ENCODE measurements around the gene STAG1.

Gene STAG1

DNA sequence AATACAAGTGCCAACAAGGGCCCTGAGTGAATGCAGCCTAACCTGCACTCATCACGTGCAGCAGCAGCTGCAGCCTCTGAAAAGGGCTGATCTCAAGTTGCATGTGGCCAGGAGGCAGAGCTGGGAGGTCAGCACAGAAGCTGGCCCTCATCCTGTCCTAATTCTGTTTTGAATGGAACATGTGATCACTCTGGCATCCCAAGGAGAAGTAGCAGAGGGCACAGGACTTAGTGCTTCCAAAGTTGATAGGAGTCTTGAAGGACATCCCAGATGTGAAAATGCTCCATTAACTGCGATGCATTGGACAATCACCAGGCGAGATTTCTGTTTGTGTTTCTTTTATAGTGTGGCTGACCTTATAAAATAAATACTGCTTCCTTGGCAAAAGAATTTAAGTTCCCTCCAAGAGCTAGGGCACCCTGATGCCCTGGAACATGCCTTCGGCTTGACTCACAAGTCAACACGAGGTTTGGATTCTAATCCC lies 31.6 kb upstream of the STAG1 start:
- Histone ChIP-seq H3K27ac (ENCODE audit: low read depth, low read length) (no peak overlapping the region), H3K79me2 (ENCODE audit: insufficient read depth, low read length) (no peaks in the 10 kb centered on the region), H3K9ac (ENCODE audit: low read length) (no peak overlapping the region), H3K9me2 (replicated peaks; ENCODE audit: insufficient read depth, low read length) (no peaks in the 10 kb centered on the region), H3K4me2 (ENCODE audit: low read depth, low read length, poor library complexity, severe bottlenecking) (no peak overlapping the region), H4K20me1 (ENCODE audit: low read depth, low read length) (no peaks in the 10 kb centered on the region), H3K27me3 (ENCODE audit: low read length) (no peaks in the 10 kb centered on the region), H2AFZ (ENCODE audit: low read depth, low read length, severe bottlenecking) (no peak overlapping the region), H3F3A (ENCODE audit: insufficient read depth) (no peaks in the 10 kb centered on the region), H3K9me3 (ENCODE audit: insufficient read depth, low read length) (no peaks in the 10 kb centered on the region), H3K36me3 (ENCODE audit: low read length) (no peaks in the 10 kb centered on the region), H3K4me3 (ENCODE audit: insufficient read depth, low read length, poor library complexity, severe bottlenecking) (no peak overlapping the region)
- no peak for TF ChIP-seq EZH2phosphoT487 (conservative IDR thresholded peaks at IDR 0.05; ENCODE audit: low read length)
- TF ChIP-seq, protein P1, sequence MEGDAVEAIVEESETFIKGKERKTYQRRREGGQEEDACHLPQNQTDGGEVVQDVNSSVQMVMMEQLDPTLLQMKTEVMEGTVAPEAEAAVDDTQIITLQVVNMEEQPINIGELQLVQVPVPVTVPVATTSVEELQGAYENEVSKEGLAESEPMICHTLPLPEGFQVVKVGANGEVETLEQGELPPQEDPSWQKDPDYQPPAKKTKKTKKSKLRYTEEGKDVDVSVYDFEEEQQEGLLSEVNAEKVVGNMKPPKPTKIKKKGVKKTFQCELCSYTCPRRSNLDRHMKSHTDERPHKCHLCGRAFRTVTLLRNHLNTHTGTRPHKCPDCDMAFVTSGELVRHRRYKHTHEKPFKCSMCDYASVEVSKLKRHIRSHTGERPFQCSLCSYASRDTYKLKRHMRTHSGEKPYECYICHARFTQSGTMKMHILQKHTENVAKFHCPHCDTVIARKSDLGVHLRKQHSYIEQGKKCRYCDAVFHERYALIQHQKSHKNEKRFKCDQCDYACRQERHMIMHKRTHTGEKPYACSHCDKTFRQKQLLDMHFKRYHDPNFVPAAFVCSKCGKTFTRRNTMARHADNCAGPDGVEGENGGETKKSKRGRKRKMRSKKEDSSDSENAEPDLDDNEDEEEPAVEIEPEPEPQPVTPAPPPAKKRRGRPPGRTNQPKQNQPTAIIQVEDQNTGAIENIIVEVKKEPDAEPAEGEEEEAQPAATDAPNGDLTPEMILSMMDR (IDR thresholded peaks at IDR 0.05; ENCODE audit: insufficient read depth, low read length, poor library complexity, severe bottlenecking), result no peak

DNA sequence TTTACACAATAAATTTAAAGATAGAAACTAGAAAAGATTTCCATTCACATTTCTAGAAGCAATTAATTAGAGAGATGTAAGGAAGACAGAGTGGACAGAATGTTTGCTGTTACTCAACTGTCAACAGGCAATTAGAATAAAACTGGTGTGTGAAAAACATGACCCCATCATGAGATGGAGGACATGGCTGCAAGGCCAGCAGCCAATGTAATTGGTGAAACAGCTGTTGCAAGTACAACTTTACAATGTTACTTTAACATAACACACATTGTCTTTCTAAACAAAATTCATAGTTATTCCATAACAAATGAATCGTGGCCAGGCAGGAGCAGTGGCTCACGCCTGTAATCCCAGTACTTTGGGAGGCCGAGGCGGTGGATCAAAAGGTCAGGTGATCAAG lies 28.6 kb upstream of the STAG1 start:
- Histone ChIP-seq H4K20me1 (ENCODE audit: low read depth, low read length) (no peaks in the 10 kb centered on the region), H3F3A (ENCODE audit: insufficient read depth) (no peaks in the 10 kb centered on the region), H3K79me2 (ENCODE audit: insufficient read depth, low read length) (no peaks in the 10 kb centered on the region), H3K4me2 (ENCODE audit: low read depth, low read length, poor library complexity, severe bottlenecking) (no peak overlapping the region), H3K36me3 (ENCODE audit: low read length) (no peaks in the 10 kb centered on the region), H2AFZ (ENCODE audit: low read depth, low read length, severe bottlenecking) (no peak overlapping the region), H3K27ac (ENCODE audit: low read depth, low read length) (no peak overlapping the region), H3K27me3 (ENCODE audit: low read length) (no peaks in the 10 kb centered on the region), H3K9ac (ENCODE audit: low read length) (no peak overlapping the region), H3K4me3 (ENCODE audit: insufficient read depth, low read length, poor library complexity, severe bottlenecking) (no peak overlapping the region), H3K9me3 (ENCODE audit: insufficient read depth, low read length) (no peaks in the 10 kb centered on the region), H3K9me2 (replicated peaks; ENCODE audit: insufficient read depth, low read length) (no peaks in the 10 kb centered on the region)
- no peak for TF ChIP-seq EZH2phosphoT487 (conservative IDR thresholded peaks at IDR 0.05; ENCODE audit: low read length)
- TF ChIP-seq, protein P1 (IDR thresholded peaks at IDR 0.05; ENCODE audit: insufficient read depth, low read length, poor library complexity, severe bottlenecking), result no peak

DNA sequence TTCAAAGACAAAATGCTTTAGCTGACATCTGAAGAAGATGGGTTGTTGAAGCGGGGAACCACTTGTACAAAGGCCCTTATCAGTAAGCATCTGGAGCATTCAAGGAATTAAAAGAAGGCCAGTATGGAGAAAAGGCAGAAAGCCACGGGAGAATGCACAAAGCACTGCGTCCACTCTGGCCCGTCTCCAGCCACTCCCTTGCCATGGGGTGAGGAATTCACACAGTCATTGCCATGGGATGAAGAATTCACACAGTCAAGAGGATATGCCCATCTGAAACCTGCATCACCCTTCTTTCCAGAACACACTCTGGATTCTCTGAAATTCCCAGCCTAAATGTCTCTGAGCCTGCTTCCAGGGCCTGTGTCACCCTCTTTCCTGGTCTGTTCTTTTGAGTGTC lies 26.7 kb upstream of the STAG1 start:
- Histone ChIP-seq H3K36me3 (ENCODE audit: low read length) (no peaks in the 10 kb centered on the region), H3K27me3 (ENCODE audit: low read length) (no peaks in the 10 kb centered on the region), H3K27ac (ENCODE audit: low read depth, low read length) (no peak overlapping the region), H4K20me1 (ENCODE audit: low read depth, low read length) (no peaks in the 10 kb centered on the region), H3K9me3 (ENCODE audit: insufficient read depth, low read length) (no peaks in the 10 kb centered on the region), H3K4me2 (ENCODE audit: low read depth, low read length, poor library complexity, severe bottlenecking) (no peak overlapping the region), H2AFZ (ENCODE audit: low read depth, low read length, severe bottlenecking) (no peak overlapping the region), H3K9ac (ENCODE audit: low read length) (no peak overlapping the region), H3K9me2 (replicated peaks; ENCODE audit: insufficient read depth, low read length) (no peaks in the 10 kb centered on the region), H3K4me3 (ENCODE audit: insufficient read depth, low read length, poor library complexity, severe bottlenecking) (no peak overlapping the region), H3K79me2 (ENCODE audit: insufficient read depth, low read length) (no peaks in the 10 kb centered on the region), H3F3A (ENCODE audit: insufficient read depth) (no peaks in the 10 kb centered on the region)
- TF ChIP-seq, protein P1 (IDR thresholded peaks at IDR 0.05; ENCODE audit: insufficient read depth, low read length, poor library complexity, severe bottlenecking), result no peak
- no peak for TF ChIP-seq EZH2phosphoT487 (conservative IDR thresholded peaks at IDR 0.05; ENCODE audit: low read length)

Data from SU-DHL-6 (cell line).